ENCODE measurements around the gene CARNS1.
"Not testable (repeated sequence)": the region's sequence is repeated elsewhere in the genome, so short reads cannot be mapped to it uniquely, and the experiment has no call there.

The CARNS1 gene

DNA sequence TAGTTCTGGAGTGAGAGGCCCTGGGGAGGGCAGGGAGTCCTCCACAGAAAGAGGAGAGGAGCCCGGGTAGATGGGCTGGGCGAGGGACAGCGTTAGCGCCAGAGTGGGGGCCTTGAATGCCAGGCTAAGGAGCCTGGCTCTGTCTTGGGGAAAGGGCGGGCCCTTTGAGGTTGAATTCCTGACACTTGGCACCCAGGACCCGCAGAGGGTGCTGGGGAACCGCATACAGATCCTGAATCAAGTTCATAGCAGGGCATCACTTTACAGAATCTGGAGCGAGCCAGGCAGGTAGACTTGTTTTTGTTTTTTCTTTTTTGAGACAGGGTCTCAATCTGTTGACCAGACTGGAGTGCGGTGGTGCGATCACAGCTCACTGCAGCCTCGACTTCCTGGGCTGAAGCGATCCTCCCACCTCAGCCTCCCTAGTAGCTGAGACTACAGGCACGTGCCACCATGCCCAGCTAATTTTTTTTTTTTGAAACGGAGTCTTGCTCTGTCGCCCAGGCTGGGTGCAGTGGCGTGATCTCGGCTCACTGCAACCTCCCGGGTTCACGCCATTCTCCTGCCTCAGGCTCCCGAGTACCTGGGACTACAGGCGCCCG lies 6.1 kb downstream of the CARNS1 start:
- TF ChIP-seq ZNF565 (CRISPR knock-in tag; conservative IDR thresholded peaks at IDR 0.05; ENCODE audit: low read depth) = no peak
- TF ChIP-seq TCF4 (CRISPR knock-in tag; IDR thresholded peaks at IDR 0.05; ENCODE audit: borderline replicate concordance) = no peak
- no peak for TF ChIP-seq CSDC2 (CRISPR knock-in tag; IDR thresholded peaks at IDR 0.05)
- TF ChIP-seq, protein P1, sequence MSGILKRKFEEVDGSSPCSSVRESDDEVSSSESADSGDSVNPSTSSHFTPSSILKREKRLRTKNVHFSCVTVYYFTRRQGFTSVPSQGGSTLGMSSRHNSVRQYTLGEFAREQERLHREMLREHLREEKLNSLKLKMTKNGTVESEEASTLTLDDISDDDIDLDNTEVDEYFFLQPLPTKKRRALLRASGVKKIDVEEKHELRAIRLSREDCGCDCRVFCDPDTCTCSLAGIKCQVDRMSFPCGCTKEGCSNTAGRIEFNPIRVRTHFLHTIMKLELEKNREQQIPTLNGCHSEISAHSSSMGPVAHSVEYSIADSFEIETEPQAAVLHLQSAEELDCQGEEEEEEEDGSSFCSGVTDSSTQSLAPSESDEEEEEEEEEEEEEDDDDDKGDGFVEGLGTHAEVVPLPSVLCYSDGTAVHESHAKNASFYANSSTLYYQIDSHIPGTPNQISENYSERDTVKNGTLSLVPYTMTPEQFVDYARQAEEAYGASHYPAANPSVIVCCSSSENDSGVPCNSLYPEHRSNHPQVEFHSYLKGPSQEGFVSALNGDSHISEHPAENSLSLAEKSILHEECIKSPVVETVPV (CRISPR knock-in tag; IDR thresholded peaks at IDR 0.05) = no peak
- TF ChIP-seq ESRRG (CRISPR knock-in tag; IDR thresholded peaks at IDR 0.05) = no peak
- TF ChIP-seq, protein P2, sequence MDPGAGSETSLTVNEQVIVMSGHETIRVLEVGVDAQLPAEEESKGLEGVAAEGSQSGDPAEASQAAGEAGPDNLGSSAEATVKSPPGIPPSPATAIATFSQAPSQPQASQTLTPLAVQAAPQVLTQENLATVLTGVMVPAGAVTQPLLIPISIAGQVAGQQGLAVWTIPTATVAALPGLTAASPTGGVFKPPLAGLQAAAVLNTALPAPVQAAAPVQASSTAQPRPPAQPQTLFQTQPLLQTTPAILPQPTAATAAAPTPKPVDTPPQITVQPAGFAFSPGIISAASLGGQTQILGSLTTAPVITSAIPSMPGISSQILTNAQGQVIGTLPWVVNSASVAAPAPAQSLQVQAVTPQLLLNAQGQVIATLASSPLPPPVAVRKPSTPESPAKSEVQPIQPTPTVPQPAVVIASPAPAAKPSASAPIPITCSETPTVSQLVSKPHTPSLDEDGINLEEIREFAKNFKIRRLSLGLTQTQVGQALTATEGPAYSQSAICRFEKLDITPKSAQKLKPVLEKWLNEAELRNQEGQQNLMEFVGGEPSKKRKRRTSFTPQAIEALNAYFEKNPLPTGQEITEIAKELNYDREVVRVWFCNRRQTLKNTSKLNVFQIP (CRISPR knock-in tag; IDR thresholded peaks at IDR 0.05; ENCODE audit: borderline replicate concordance, low read depth) = no peak
- no peak for ATAC-seq

DNA sequence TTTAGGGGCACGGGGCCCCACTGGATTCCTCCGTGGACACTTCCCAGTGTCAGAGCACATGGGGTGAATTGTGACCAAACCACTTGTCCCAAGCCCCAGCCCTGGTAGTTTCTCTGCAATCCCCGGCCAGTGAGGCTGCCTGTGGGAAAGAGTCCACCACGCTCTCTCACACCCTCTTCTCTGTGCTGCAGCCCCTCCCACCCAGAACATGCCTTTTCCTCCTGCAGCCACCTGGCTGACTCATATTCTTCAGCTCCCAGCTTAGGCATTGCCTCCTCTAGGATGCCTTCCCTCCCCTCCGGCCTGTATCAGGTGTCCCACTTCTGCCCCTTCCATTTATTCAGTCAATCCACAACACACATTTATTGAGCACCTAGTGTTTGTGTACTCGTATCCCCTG lies 7.4 kb downstream of the CARNS1 start:
- TF ChIP-seq ZFP3 (CRISPR knock-in tag; IDR thresholded peaks at IDR 0.05) (no peak), BACH2 (CRISPR knock-in tag; IDR thresholded peaks at IDR 0.05; ENCODE audit: borderline replicate concordance) (no peak)
- no peak for ATAC-seq

DNA sequence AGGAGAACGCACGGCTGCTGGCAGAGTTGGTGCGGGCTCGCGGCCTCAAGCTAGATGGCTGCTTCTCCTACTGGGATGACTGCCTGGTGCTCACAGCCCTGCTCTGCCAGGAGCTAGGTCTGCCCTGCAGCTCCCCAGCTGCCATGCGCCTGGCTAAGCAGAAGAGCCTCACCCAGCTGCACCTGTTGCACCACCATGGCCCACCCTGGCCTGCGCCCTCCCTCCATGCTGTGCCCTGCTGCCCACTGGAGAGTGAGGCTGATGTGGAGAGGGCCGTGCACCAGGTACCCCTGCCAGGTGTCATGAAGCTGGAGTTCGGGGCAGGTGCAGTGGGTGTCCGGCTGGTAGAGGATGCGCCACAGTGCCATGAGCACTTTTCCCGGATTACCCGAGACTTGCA lies 8.0 kb downstream of the CARNS1 start:
- ATAC-seq = no peak
- TF ChIP-seq, protein P3, sequence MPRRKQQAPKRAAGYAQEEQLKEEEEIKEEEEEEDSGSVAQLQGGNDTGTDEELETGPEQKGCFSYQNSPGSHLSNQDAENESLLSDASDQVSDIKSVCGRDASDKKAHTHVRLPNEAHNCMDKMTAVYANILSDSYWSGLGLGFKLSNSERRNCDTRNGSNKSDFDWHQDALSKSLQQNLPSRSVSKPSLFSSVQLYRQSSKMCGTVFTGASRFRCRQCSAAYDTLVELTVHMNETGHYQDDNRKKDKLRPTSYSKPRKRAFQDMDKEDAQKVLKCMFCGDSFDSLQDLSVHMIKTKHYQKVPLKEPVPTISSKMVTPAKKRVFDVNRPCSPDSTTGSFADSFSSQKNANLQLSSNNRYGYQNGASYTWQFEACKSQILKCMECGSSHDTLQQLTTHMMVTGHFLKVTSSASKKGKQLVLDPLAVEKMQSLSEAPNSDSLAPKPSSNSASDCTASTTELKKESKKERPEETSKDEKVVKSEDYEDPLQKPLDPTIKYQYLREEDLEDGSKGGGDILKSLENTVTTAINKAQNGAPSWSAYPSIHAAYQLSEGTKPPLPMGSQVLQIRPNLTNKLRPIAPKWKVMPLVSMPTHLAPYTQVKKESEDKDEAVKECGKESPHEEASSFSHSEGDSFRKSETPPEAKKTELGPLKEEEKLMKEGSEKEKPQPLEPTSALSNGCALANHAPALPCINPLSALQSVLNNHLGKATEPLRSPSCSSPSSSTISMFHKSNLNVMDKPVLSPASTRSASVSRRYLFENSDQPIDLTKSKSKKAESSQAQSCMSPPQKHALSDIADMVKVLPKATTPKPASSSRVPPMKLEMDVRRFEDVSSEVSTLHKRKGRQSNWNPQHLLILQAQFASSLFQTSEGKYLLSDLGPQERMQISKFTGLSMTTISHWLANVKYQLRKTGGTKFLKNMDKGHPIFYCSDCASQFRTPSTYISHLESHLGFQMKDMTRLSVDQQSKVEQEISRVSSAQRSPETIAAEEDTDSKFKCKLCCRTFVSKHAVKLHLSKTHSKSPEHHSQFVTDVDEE (CRISPR knock-in tag; IDR thresholded peaks at IDR 0.05) = no peak
- TF ChIP-seq, protein P1 (CRISPR knock-in tag; IDR thresholded peaks at IDR 0.05) = no peak
- TF ChIP-seq ARNTL (CRISPR knock-in tag; IDR thresholded peaks at IDR 0.05; ENCODE audit: borderline replicate concordance, low read depth) (no peak), ZC3H10 (CRISPR knock-in tag; IDR thresholded peaks at IDR 0.05) (no peak), TOX (CRISPR knock-in tag; IDR thresholded peaks at IDR 0.05; ENCODE audit: borderline replicate concordance) (no peak), OSR1 (CRISPR knock-in tag; IDR thresholded peaks at IDR 0.05) (no peak), ISL1 (CRISPR knock-in tag; IDR thresholded peaks at IDR 0.05) (no peak), BACH2 (CRISPR knock-in tag; IDR thresholded peaks at IDR 0.05; ENCODE audit: borderline replicate concordance) (no peak), ZFP3 (CRISPR knock-in tag; IDR thresholded peaks at IDR 0.05) (no peak), CSDC2 (CRISPR knock-in tag; IDR thresholded peaks at IDR 0.05) (no peak)
- TF ChIP-seq, protein P4, sequence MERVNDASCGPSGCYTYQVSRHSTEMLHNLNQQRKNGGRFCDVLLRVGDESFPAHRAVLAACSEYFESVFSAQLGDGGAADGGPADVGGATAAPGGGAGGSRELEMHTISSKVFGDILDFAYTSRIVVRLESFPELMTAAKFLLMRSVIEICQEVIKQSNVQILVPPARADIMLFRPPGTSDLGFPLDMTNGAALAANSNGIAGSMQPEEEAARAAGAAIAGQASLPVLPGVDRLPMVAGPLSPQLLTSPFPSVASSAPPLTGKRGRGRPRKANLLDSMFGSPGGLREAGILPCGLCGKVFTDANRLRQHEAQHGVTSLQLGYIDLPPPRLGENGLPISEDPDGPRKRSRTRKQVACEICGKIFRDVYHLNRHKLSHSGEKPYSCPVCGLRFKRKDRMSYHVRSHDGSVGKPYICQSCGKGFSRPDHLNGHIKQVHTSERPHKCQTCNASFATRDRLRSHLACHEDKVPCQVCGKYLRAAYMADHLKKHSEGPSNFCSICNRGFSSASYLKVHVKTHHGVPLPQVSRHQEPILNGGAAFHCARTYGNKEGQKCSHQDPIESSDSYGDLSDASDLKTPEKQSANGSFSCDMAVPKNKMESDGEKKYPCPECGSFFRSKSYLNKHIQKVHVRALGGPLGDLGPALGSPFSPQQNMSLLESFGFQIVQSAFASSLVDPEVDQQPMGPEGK (CRISPR knock-in tag; IDR thresholded peaks at IDR 0.05; ENCODE audit: borderline replicate concordance) = no peak

DNA sequence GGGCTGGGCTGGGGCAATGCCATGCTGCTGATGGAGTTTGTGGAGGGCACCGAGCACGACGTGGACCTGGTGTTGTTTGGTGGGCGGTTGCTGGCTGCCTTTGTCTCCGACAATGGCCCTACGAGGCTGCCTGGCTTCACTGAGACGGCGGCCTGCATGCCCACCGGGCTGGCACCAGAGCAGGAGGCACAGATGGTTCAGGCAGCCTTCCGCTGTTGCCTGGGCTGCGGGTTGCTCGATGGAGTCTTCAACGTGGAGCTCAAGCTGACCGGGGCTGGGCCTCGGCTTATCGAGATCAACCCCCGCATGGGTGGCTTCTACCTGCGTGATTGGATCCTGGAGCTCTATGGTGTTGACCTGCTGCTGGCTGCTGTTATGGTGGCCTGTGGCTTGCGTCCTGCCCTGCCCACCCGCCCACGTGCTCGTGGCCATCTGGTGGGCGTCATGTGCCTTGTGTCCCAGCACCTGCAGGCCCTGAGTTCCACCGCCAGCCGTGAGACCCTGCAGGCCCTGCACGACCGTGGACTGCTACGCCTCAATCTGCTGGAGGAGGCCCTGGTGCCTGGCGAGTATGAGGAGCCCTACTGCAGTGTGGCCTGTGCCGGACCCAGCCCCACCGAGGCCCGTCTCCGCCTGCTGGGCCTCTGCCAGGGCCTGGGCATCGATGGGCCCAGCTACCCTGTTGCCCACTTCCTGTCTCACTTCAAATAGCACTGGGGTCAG lies 8.6 kb downstream of the CARNS1 start:
- no peak for ATAC-seq
- TF ChIP-seq, protein P5, sequence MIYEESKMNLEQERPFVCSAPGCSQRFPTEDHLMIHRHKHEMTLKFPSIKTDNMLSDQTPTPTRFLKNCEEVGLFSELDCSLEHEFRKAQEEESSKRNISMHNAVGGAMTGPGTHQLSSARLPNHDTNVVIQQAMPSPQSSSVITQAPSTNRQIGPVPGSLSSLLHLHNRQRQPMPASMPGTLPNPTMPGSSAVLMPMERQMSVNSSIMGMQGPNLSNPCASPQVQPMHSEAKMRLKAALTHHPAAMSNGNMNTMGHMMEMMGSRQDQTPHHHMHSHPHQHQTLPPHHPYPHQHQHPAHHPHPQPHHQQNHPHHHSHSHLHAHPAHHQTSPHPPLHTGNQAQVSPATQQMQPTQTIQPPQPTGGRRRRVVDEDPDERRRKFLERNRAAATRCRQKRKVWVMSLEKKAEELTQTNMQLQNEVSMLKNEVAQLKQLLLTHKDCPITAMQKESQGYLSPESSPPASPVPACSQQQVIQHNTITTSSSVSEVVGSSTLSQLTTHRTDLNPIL (CRISPR knock-in tag; IDR thresholded peaks at IDR 0.05; ENCODE audit: low read depth) = no peak

DNA sequence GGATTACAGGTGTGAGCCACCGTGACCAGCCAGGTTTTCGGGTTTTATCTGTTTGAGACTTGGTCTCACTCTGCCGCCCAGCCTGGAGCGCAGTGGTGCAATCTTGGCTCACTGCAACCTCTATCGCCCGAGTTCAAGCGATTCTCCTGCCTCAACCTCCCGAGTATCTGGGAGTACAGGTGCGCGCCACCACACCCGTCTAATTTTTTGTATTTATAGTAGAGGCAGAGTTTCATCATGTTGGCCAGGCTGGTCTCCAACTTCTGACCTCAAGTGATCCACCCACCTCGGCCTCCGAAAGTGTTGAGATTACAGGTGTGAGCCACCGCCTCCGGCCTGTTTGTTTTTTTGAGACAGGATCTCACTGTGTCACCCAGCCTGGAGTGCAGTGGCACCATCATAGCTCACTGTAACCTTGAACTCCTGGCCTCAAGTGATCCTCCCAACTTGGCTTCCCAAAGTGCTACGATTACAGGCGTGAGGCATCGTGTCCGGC lies 11.9 kb downstream of the CARNS1 start:
- not testable (repeated sequence) for ATAC-seq

Measured in SK-N-SH treated with all-trans-retinoic acid at 6 μM for 48 hours (cell line).